ENCODE measurements around the gene C10orf71. TPM values are rescaled to one million over a fixed set of nuclear protein-coding genes. Genes with fewer than 3 reads are reported as not detected.

The C10orf71 gene
- total RNA-seq, 1 donor from 2014 or later: not detected

- no peaks in the 10 kb centered on the region for H4K20me1 ChIP-seq (ENCODE audit: insufficient read depth, low read length)
- DNase-seq (ENCODE audit: low read depth): no peak
- H3K36me3 Mint-ChIP-seq (ENCODE audit: low read depth, unreplicated experiment): no peaks in the 10 kb centered on the region
- no peak overlapping the region for H3K4me2 ChIP-seq (ENCODE audit: low read length)
- H3K27ac Mint-ChIP-seq (ENCODE audit: unreplicated experiment): no peak overlapping the region
- H3K36me3 ChIP-seq (ENCODE audit: insufficient read depth, low read length): no peaks in the 10 kb centered on the region
- H3K27me3 Mint-ChIP-seq (ENCODE audit: low read depth, unreplicated experiment): peaks cover 43% of the 10 kb centered on the region
- H3K27me3 ChIP-seq (ENCODE audit: insufficient read depth, low read length): no peaks in the 10 kb centered on the region
- no peaks in the 10 kb centered on the region for H3K9me3 ChIP-seq (ENCODE audit: insufficient read depth, low read depth, low read length)
- H3K4me1 ChIP-seq (ENCODE audit: insufficient read depth, low read length): no peaks in the 10 kb centered on the region
- no peak overlapping the region for H3K4me3 ChIP-seq (ENCODE audit: insufficient read depth, low read depth, low read length)
- H3K9ac ChIP-seq (ENCODE audit: low read length): no peak overlapping the region
- no peak for FAIRE-seq
- H3K4me3 Mint-ChIP-seq (ENCODE audit: unreplicated experiment): no peak overlapping the region
- H2AFZ ChIP-seq (ENCODE audit: low read depth, low read length): no peak overlapping the region
- no peaks in the 10 kb centered on the region for H3K79me2 ChIP-seq (ENCODE audit: insufficient read depth, low read length)
- no peak overlapping the region for H3K27ac ChIP-seq (ENCODE audit: low read depth, low read length)
- TF ChIP-seq CTCF (IDR thresholded peaks at IDR 0.05; ENCODE audit: insufficient read depth, low read depth, low read length): no peak
- TF ChIP-seq EZH2 (IDR thresholded peaks at IDR 0.05; ENCODE audit: insufficient read depth, low read length): no peak
- no peaks in the 10 kb centered on the region for H3K4me1 Mint-ChIP-seq (ENCODE audit: low read depth, unreplicated experiment)
- H3K9me3 Mint-ChIP-seq (ENCODE audit: unreplicated experiment): peaks cover 2% of the 10 kb centered on the region
Observed at GRCh38 chr10:49323171-49323895, 24.4 kb downstream of the C10orf71 start.

DNA sequence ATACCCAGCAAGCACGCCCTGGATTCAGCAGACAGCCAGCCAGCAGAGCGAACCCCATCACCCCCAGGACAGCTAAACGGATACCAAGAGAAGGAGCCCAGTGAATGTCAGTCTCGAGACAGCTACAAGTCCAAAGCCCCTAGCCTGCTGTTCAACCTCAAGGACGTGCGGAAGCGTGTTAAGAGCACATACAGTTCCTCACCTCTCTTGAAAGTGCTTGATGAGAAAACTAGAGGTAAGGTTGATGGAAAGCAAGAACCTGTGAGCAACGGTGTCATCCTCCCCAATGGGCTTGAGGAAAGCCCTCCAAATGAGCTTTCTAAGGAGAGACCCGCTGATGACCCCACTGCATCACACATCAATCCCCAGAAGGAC, 24.9 kb downstream of the C10orf71 start:
- FAIRE-seq (no peak), DNase-seq (ENCODE audit: low read depth) (no peak)
- Mint-ChIP-seq H3K27me3 (ENCODE audit: low read depth, unreplicated experiment) (peaks cover 40% of the 10 kb centered on the region), H3K27ac (ENCODE audit: unreplicated experiment) (no peak overlapping the region), H3K4me1 (ENCODE audit: low read depth, unreplicated experiment) (no peaks in the 10 kb centered on the region), H3K9me3 (ENCODE audit: unreplicated experiment) (peaks cover 4% of the 10 kb centered on the region), H3K4me3 (ENCODE audit: unreplicated experiment) (no peak overlapping the region), H3K36me3 (ENCODE audit: low read depth, unreplicated experiment) (no peaks in the 10 kb centered on the region)
- Histone ChIP-seq H3K4me2 (ENCODE audit: low read length) (no peak overlapping the region), H4K20me1 (ENCODE audit: insufficient read depth, low read length) (no peaks in the 10 kb centered on the region), H3K9ac (ENCODE audit: low read length) (no peak overlapping the region), H3K79me2 (ENCODE audit: insufficient read depth, low read length) (no peaks in the 10 kb centered on the region), H3K27me3 (ENCODE audit: insufficient read depth, low read length) (no peaks in the 10 kb centered on the region), H3K27ac (ENCODE audit: low read depth, low read length) (no peak overlapping the region), H2AFZ (ENCODE audit: low read depth, low read length) (no peak overlapping the region), H3K4me1 (ENCODE audit: insufficient read depth, low read length) (no peaks in the 10 kb centered on the region), H3K36me3 (ENCODE audit: insufficient read depth, low read length) (no peaks in the 10 kb centered on the region), H3K9me3 (ENCODE audit: insufficient read depth, low read depth, low read length) (no peaks in the 10 kb centered on the region), H3K4me3 (ENCODE audit: insufficient read depth, low read depth, low read length) (no peak overlapping the region)
- TF ChIP-seq EZH2 (IDR thresholded peaks at IDR 0.05; ENCODE audit: insufficient read depth, low read length) (no peak), CTCF (IDR thresholded peaks at IDR 0.05; ENCODE audit: insufficient read depth, low read depth, low read length) (no peak)

DNA sequence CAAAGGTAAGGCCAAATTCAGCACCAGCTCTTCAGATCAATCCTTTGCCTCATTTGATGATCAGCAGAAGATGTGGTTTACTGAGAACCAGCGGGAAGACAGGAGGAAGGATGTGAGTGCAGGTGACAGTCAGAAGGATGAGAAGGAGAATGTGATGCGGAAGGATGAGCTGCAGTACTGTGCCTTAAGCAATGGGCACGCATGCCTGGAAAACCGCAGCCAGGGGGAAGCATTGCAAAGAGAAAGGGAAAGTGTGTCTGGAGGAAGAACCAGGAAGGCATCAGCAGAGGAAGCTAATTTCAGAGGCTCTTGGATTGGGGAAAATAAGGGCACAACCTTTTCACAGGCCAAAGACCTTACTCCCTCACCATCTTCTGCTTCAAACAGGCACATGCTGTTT, 25.7 kb downstream of the C10orf71 start:
- H2AFZ ChIP-seq (ENCODE audit: low read depth, low read length): no peak overlapping the region
- H3K79me2 ChIP-seq (ENCODE audit: insufficient read depth, low read length): no peaks in the 10 kb centered on the region
- no peaks in the 10 kb centered on the region for H3K9me3 ChIP-seq (ENCODE audit: insufficient read depth, low read depth, low read length)
- H3K36me3 Mint-ChIP-seq (ENCODE audit: low read depth, unreplicated experiment): no peaks in the 10 kb centered on the region
- peaks cover 46% of the 10 kb centered on the region for H3K27me3 Mint-ChIP-seq (ENCODE audit: low read depth, unreplicated experiment)
- no peaks in the 10 kb centered on the region for H4K20me1 ChIP-seq (ENCODE audit: insufficient read depth, low read length)
- H3K4me3 ChIP-seq (ENCODE audit: insufficient read depth, low read depth, low read length): no peak overlapping the region
- H3K9me3 Mint-ChIP-seq (ENCODE audit: unreplicated experiment): peaks cover 4% of the 10 kb centered on the region
- no peaks in the 10 kb centered on the region for H3K4me1 ChIP-seq (ENCODE audit: insufficient read depth, low read length)
- TF ChIP-seq CTCF (IDR thresholded peaks at IDR 0.05; ENCODE audit: insufficient read depth, low read depth, low read length) (no peak), EZH2 (IDR thresholded peaks at IDR 0.05; ENCODE audit: insufficient read depth, low read length) (no peak)
- H3K4me2 ChIP-seq (ENCODE audit: low read length): no peak overlapping the region
- no peak for FAIRE-seq
- no peak for DNase-seq (ENCODE audit: low read depth)
- no peak overlapping the region for H3K9ac ChIP-seq (ENCODE audit: low read length)
- no peaks in the 10 kb centered on the region for H3K36me3 ChIP-seq (ENCODE audit: insufficient read depth, low read length)
- no peaks in the 10 kb centered on the region for H3K27me3 ChIP-seq (ENCODE audit: insufficient read depth, low read length)
- H3K27ac ChIP-seq (ENCODE audit: low read depth, low read length): no peak overlapping the region
- H3K4me1 Mint-ChIP-seq (ENCODE audit: low read depth, unreplicated experiment): no peaks in the 10 kb centered on the region
- no peak overlapping the region for H3K27ac Mint-ChIP-seq (ENCODE audit: unreplicated experiment)
- H3K4me3 Mint-ChIP-seq (ENCODE audit: unreplicated experiment): no peak overlapping the region

Measured in astrocyte (in vitro differentiated cells and primary cell).